GM19238 (cell line): ENCODE measurements around the gene ZNF625.
"Not testable (repeated sequence)": the region's sequence is repeated elsewhere in the genome, so short reads cannot be mapped to it uniquely, and the experiment has no call there.

Experiments
- DNase-seq: peaks from one replicate; pipeline ENCODE4 v3.0.0; 2011; ENCODE audit warnings: low spot score; ENCODE audit not compliant: insufficient read length

Gene ZNF625

DNA sequence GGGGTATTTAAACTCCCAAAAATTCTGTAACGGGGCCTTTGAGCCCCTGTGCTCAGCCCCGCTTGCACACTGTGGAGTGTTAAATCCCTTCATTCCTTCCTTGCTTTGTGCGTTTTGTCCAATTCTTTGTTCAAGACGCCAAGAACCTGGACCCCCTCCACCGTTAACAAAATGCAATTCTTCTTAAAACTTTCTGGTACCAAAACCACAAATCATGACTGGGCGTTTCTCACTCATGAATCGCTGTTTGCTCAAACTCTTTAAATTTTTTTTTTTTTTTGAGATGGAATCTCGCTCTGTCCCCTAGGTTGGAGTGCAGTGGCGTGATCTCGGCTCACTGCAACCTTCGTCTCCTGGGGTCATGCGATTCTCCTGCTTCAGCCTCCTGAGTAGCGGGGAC, 17.3 kb downstream of the ZNF625 start:
- no peak for DNase-seq

DNA sequence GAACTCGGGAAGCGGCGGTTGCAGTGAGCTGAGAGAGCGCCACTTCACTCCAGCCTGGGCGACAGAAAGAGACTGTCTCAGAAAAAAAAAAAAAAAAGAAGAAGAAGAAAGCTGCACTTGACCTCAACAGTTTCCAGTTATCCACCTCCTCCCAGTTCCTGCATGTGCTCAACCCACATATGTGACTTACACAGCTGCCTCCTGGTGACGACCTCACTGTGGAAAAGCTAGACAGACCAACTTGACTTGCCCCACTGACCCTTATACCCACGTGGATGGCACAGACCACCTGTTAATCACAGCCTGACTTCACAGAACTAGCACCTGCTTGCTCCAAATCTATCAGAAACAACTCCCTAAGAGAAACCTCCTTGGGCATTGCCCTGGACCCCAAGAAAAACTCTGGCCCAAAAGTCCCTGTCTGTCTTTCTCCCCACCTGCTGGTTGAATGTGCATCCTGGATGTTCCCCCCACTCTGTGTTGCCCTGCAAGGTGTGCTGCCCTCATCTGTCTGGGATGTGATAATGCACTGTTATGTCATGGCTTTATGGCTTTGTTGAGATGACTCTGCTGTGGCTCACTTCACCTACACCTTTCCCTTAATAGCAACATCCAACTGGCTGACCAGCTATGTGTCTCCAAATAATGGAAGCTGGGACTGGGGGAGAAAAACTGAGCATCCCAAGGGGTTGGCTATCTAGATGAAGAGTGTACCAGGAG, 19.2 kb downstream of the ZNF625 start:
- DNase-seq: no peak

DNA sequence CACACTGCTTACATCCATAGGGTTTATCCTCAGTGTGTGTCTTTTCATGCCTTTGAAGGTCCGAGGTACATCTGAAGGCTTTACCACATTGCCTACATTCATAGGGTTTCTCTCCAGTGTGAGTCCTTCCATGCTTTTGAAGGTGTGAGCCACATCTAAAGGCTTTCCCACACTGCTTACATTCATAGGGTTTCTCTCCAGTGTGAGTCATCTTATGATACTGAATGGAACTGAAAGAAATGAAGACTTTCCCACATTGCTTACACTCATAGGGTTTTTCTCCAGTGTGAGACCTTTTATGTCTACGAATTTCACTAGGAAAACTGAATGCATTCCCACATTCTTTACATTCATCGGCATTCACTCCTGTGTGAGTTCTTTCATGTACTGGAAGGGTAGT, 23.5 kb downstream of the ZNF625 start:
- no peak for DNase-seq

DNA sequence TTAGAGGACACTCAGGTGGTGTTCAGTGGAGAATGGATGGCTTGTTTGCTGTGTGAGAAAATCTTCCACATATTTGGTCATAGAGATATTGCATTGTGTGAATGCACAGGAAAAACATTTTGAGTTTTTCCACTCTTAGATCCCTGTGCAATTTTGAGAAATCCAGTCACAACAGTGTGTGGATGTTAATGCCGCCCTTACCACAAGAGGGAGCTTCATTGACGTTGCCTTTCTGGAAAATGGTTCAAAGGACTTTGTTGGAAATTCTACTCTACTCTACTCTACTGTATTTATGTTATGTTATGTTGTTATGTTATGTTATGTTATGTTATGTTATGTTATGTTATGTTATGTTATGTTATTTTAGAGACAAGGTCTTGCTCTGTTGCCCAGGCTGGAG, 29.8 kb downstream of the ZNF625 start:
- DNase-seq: no peak

DNA sequence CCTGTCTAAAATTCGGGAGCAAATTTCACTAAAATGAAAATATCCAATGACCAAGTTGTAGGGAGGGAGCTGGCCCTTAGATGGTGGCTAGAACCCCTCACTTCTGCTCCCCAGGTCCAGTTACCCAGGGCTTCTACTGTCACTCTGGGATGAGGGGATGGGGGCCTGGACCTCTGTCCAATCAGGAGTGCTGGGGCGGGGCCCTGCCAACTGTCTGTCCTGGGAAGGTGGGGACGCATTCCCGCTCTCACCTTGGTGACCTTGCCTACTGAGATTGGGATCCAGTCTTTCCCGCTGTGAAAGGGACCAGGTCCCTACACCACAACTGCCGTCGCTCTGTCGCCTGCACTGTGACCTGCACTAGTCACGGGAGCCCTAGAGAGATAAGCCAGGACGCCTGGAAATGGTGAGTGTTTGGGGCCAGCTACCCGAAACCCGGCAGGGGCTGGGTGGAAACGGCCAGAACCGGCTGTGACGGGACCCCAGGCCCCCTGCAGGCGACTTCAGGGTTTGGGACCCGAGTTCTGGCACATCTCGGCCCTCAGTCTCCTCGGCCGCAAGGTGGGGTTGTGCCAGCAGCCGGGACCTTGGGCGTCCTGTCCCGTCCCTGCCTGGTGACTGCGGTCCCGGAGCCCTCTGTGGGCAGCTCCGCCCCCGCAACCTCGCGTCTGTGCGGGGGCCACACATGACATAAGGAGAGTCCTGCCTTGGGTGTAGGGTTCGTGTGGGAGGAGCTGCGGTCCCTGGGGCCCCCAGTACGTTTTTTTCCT, 39.1 kb downstream of the ZNF625 start:
- DNase-seq: no peak

DNA sequence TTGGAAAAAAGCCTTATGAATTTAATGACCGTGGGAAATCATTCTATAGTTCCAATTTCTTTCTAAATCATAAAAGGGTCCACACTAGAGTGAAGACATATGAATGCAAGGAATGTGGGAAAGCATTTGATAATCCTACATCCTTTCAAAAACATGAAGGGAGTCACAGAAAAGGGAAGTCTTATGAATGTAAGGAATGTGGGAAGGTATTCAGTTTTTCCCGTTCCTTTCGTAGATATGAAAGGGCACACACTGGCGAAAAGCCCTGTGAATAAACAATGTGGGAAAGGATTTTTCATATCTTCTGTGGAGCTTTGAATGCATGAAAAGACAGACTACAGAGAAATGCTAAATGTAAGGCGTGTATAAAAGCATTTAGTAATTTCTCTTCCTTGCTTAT, 43.4 kb downstream of the ZNF625 start:
- DNase-seq: no peak

DNA sequence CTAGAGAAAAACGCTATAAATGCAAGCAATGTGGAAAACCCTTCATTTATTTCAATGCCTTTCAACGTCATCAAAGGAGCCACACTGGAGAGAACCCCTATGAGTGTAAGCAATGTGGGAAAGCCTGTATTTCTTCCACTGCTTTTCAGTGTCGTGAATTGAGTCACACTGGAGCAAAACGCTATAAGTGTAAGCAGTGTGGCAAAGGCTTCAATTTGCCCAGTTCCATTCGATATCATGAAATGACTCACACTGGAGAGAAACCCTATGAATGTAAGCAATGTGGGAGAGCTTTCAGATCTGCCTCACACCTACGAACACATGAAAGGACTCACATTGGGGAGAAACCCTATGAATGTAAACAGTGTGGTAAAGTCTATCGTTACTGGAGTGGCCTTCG, 43.8 kb downstream of the ZNF625 start:
- DNase-seq: no peak

DNA sequence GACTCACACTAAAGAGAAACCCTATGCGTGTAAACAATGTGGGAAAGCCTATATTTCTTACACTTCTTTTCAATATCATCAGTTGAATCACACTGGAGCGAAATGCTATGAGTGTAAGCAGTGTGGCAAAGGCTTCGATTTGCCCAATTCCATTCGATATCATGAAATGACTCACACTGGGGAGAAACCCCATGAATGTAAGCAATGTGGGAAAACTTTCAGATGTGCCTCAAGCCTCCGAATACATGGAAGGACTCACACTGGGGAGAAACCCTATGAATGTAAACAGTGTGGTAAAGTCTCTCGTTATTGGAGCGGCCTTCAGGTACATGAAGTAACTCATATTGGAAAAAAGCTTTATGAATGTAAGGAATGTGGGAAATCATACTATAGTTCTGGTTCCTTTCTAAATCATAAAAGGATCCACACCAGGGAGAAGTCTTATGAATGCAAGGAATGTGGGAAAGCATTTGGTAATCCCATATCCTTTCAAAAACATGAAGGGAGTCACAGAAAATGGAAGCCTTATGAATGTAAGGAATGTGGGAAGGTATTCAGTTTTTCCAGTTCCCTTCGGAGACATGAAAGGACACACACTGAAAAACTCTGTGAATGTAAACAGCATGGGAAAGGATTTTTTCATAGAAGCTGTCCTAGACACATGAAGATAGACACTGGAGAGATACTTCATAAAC, 44.4 kb downstream of the ZNF625 start:
- no peak for DNase-seq

DNA sequence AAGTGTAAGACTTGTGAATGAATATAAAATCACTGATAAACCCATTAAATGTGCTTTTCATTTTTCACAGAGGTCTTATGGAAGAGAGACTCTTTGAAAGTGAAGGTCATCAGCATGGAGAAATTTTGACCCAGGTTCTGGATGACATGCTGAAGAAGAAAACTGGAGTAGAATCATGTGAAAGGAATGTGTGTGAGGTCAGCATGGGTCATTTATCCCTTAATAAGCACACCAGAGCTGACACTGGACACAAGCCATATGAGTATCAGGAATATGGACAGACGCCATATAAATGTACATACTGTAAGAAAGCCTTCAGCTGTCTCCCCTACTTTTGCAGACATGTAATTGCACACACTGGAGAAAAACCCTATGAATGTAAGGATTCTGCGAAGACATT, 45.4 kb downstream of the ZNF625 start:
- no peak for DNase-seq

DNA sequence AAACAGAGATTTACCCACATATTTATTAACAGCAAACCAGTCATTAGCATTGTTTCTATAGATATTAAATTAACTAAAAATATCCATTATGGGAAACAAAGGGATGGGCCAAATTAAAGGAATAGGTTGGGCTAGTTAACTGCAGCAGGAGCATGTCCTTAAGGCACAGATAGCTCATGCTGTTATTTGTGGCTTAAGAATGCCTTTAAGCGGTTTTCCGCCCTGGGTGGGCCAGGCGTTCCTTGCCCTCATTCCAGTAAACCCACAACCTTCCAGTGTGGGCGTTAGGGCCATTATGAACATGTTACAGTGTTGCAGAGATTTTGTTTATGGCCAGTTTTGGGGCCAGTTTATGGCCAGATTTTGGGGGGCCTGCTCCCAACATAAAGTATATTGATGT, 52.6 kb downstream of the ZNF625 start:
- not testable (repeated sequence) for DNase-seq

DNA sequence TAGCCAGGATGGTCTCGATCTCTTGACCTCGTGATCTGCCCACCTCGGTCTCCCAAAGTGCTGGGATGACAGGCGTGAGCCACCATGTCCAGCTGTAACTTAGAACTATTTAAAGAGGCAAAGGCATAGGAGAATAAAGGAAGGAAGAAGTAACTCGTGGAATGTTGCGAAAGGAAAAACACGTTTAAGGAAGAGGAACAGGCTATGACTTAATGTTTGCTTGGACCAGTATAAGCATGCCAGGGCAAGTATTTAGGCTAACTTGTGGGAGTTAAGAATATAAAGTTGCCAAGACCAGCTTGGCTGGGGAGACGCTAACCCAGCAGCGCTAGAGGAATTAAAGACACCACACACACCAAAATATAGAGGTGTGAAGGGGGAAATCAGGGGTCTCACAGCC, 58.5 kb downstream of the ZNF625 start:
- DNase-seq: no peak

DNA sequence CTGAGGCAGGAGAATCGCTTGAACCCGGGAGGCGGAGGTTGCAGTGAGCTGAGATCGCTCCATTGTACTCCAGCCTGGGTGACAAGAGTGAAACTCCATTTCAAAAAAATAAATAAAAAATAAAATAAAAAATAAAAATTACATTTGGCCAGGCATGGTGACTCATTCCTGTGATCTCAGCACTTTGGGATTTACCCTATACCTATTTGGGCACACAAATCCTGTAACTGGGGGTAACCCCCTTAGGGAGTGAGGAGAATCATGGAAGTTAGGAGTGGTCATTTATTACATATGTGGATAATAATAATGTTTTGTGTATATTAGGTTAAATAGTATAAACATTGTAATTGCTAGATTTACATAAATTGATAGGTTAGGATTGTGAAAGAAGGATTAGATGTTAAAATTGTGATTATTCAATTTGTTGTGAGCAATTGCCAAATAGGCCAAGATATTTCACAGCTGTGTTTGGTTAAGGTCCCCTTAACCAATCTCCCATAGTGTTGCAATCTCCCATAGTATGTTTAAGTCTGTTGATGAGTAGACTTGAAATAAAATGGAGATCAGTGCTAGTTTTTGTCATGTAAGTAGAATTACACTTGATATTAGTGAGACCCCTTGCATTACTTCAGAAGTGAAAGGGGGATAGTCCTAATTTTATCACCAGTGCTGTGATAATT, 61.3 kb downstream of the ZNF625 start:
- no peak for DNase-seq
